NB4 (cell line): ENCODE measurements around the gene GPR146.

Experiments used
- MAX ChIP-seq: IDR thresholded peaks from 2 replicates; pipeline ENCODE4 v1.6.1; 2011; ENCODE audit warnings: low read depth, low read length
- MYC ChIP-seq: IDR thresholded peaks from 2 replicates; pipeline ENCODE4 v1.6.1; 2011; ENCODE audit warnings: low read depth, low read length
- POLR2A ChIP-seq: IDR thresholded peaks from 2 replicates; pipeline ENCODE4 v1.6.1; 2011; ENCODE audit warnings: mild to moderate bottlenecking; ENCODE audit not compliant: insufficient read length; ENCODE audit errors: extremely low read depth
- TF ChIP-seq, protein P1 (sequence below): IDR thresholded peaks from one replicate; pipeline ENCODE4 v1.5.1; 2012; ENCODE audit warnings: low read depth, low read length

DNA sequence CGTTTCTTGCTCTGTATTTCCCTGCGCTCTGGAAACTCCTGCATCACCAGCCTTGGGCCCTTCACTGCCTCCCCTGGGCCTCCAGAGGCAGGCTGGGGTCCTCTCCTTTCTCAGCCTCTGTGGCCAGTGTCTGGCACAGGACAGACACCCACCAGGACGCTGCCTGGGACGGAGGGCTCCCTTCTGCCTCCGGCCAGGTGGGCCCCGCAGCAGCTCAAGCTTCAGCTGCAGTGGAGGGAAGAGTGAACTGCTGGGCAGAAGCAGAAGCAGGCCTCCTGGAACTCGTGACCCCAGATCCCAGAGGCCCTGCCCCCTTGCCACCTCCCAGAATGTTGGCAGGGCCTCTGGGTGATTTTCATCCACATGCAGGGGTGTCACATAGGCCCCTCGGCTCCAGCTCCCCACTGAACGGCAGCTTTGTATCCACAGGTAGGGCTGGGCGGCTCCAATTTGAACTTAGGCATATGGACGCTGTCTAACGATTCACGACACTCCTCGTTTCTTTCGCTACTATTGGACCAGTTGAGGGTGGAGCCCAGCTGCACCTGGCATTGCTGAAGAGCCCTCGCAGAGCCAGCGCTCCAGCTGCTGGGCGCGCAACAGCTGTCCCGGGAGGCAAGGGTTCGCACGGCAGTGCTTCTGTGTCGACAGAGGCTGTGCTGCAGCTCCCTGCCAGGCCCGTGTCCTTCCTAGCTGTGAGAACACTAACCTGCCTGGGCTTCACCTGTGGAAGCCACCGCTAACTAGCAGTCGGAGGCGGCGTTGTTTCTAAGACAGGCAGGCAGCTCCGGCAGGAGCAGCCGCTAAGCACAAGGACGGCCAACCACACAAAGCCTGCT, 18.4 kb upstream of the GPR146 start:
- TF ChIP-seq, protein P1, sequence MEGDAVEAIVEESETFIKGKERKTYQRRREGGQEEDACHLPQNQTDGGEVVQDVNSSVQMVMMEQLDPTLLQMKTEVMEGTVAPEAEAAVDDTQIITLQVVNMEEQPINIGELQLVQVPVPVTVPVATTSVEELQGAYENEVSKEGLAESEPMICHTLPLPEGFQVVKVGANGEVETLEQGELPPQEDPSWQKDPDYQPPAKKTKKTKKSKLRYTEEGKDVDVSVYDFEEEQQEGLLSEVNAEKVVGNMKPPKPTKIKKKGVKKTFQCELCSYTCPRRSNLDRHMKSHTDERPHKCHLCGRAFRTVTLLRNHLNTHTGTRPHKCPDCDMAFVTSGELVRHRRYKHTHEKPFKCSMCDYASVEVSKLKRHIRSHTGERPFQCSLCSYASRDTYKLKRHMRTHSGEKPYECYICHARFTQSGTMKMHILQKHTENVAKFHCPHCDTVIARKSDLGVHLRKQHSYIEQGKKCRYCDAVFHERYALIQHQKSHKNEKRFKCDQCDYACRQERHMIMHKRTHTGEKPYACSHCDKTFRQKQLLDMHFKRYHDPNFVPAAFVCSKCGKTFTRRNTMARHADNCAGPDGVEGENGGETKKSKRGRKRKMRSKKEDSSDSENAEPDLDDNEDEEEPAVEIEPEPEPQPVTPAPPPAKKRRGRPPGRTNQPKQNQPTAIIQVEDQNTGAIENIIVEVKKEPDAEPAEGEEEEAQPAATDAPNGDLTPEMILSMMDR, result no peak
- TF ChIP-seq POLR2A (no peak), MAX (no peak), MYC (no peak)
